SK-MEL-5 (cell line): Measurements from ENCODE around the gene FOLR1. TPM values are rescaled to one million over a fixed set of nuclear protein-coding genes. Genes with fewer than 3 reads are reported as not detected.

Experiments used
- DNase-seq: peaks from one replicate; pipeline ENCODE4 v3.0.0-alpha.2; 2016; ENCODE audit warnings: low read depth, low spot score
- in situ Hi-C: cut with HindIII; loops from 2 replicates; pipeline ENCODE4 v1.10.0; 2016; ENCODE audit warnings: low sequenced_read_pairs, high pct_unique_total_duplicates, low pct_unique_long_range_greater_than_20kb
- total RNA-seq: library from RNA; depleted of rRNA; stranded (reverse); fragments of >200 nt; shearing (Covaris generic); gene quantifications from 2 replicates; pipeline ENCODE4 v1.2.3, GENCODE V29; 2014; rRNA removed

Gene FOLR1
- total RNA-seq, 1 experiment from 2014 or later: not detected

- no peak for DNase-seq
- in situ Hi-C loops: no loop called here
Observed at GRCh38 chr11:72239313-72239848, 47.4 kb downstream of the FOLR1 start.

GRCh38 chr11:72239849-72240460, 48.0 kb downstream of the FOLR1 start:
- in situ Hi-C loops: no loop called here

GRCh38 chr11:72240461-72241290, 48.7 kb downstream of the FOLR1 start:
- no peak for DNase-seq
- in situ Hi-C loops: no loop called here

More at GRCh38 chr11:72239849-72240460, 48.0 kb downstream of the FOLR1 start:
- no peak for DNase-seq

- in situ Hi-C loops: no loop called here
Observed at GRCh38 chr11:72241291-72241781, 49.4 kb downstream of the FOLR1 start.

GRCh38 chr11:72242141-72242540, 50.2 kb downstream of the FOLR1 start:
- in situ Hi-C loops: no loop called here

More at GRCh38 chr11:72241291-72241781, 49.4 kb downstream of the FOLR1 start:
- DNase-seq: no peak

GRCh38 chr11:72243173-72244059, 51.5 kb downstream of the FOLR1 start:
- in situ Hi-C loops: no loop called here
- DNase-seq: no peak

More at GRCh38 chr11:72242141-72242540, 50.2 kb downstream of the FOLR1 start:
- no peak for DNase-seq

GRCh38 chr11:72244060-72244360, 52.1 kb downstream of the FOLR1 start, which contains the start of gene PHOX2A:
Gene PHOX2A, minus strand, starts transcription at chr11:72244176. Its CDS starts 172 bp downstream, at chr11:72244004.
- no peak for DNase-seq
- in situ Hi-C loops: no loop called here

GRCh38 chr11:72244361-72245262, 52.7 kb downstream of the FOLR1 start:
- no peak for DNase-seq
- in situ Hi-C loops: no loop called here

GRCh38 chr11:72245263-72245816, 53.4 kb downstream of the FOLR1 start:
- in situ Hi-C loops: no loop called here
- no peak for DNase-seq

Other genes starting within 250 kb of the FOLR1 start
- 1.6 and 2.6 TPM in 2 replicates for gene IL18BP, start 193.2 kb upstream of the FOLR1 start, total RNA-seq
- gene NUMA1, start 111.6 kb upstream of the FOLR1 start, total RNA-seq: 118 and 144 TPM in 2 replicates
- 7.7 and 18.3 TPM in 2 replicates for gene LRRC51, start 111.3 kb upstream of the FOLR1 start, total RNA-seq
- 279 and 297 TPM in 2 replicates for gene LAMTOR1, start 88.8 kb upstream of the FOLR1 start, total RNA-seq
- gene TOMT, start 86.2 kb upstream of the FOLR1 start, total RNA-seq: not detected in 2 replicates
- 30.3 and 30.6 TPM in 2 replicates for gene ANAPC15, start 79.4 kb upstream of the FOLR1 start, total RNA-seq
- gene FOLR3, start 56.4 kb upstream of the FOLR1 start, total RNA-seq: not detected in 2 replicates
- gene FOLR2, start 24.7 kb downstream of the FOLR1 start, total RNA-seq: not detected in 2 replicates
- gene INPPL1, start 32.6 kb downstream of the FOLR1 start, total RNA-seq: 105 and 121 TPM in 2 replicates
- gene PHOX2A, start 52.0 kb downstream of the FOLR1 start, total RNA-seq: not detected in 2 replicates
- 66.8 and 68.4 TPM in 2 replicates for gene CLPB, start 242.4 kb downstream of the FOLR1 start, total RNA-seq